Parathyroid adenoma (tissue), 2 donors: Measurements from ENCODE around the gene MSH3.

Source experiments
- H2AFZ ChIP-seq: fragments of 300-600 bp; sonication (generic); one replicate; pipeline ENCODE4 v1.7.0; 2017; ENCODE audit warnings: antibody characterized with exemption, mild to moderate bottlenecking
- H3K27ac ChIP-seq: fragments of 300-600 bp; sonication (generic); one replicate; pipeline ENCODE4 v1.7.0; 2017
- H3K27me3 ChIP-seq: fragments of 300-600 bp; sonication (generic); one replicate; pipeline ENCODE4 v1.7.0; 2017; ENCODE audit warnings: low read length; ENCODE audit not compliant: control insufficient read depth, insufficient read depth
- H3K36me3 ChIP-seq: fragments of 300-600 bp; sonication (generic); one replicate; pipeline ENCODE4 v1.7.0; 2017; ENCODE audit warnings: low read length; ENCODE audit not compliant: control insufficient read depth, insufficient read depth
- H3K4me1 ChIP-seq: fragments of 300-600 bp; sonication (generic); one replicate; pipeline ENCODE4 v1.7.0; 2017; ENCODE audit warnings: control low read depth
- H3K4me2 ChIP-seq: fragments of 300-600 bp; sonication (generic); one replicate; pipeline ENCODE4 v1.7.0; 2017; ENCODE audit warnings: low read length
- H3K4me3 ChIP-seq: fragments of 300-600 bp; sonication (generic); one replicate; pipeline ENCODE4 v1.7.0; 2017; ENCODE audit warnings: low read depth, low read length
- H3K79me2 ChIP-seq: fragments of 300-600 bp; sonication (generic); one replicate; pipeline ENCODE4 v1.7.0; 2017; ENCODE audit warnings: control low read depth
- H3K9ac ChIP-seq: fragments of 300-600 bp; sonication (generic); one replicate; pipeline ENCODE4 v1.7.0; 2017; ENCODE audit warnings: mild to moderate bottlenecking
- H3K9me3 ChIP-seq: fragments of 300-600 bp; sonication (generic); one replicate; pipeline ENCODE4 v1.7.0; 2017; ENCODE audit warnings: low read length; ENCODE audit not compliant: control insufficient read depth
- CTCF ChIP-seq: fragments of 300-600 bp; sonication (generic); IDR thresholded peaks from one replicate; pipeline ENCODE4 v1.7.0; 2017; ENCODE audit warnings: antibody characterized with exemption, mild to moderate bottlenecking
- donor health status: primary hyperparathyroidism.

Gene MSH3

GRCh38 chr5:80806929-80807328, 152.5 kb downstream of the MSH3 start:
- Histone ChIP-seq H3K27ac (no peak overlapping the region), H3K4me1 (no peaks in the 10 kb centered on the region), H3K36me3 (no peaks in the 10 kb centered on the region), H3K9ac (no peak overlapping the region), H3K27me3 (no peaks in the 10 kb centered on the region), H2AFZ (no peak overlapping the region), H3K9me3 (no peaks in the 10 kb centered on the region), H3K4me3 (no peak overlapping the region), H3K4me2 (no peak overlapping the region), H3K79me2 (no peaks in the 10 kb centered on the region)
- TF ChIP-seq CTCF: no peak

- no peaks in the 10 kb centered on the region for H3K36me3 ChIP-seq
- no peak overlapping the region for H2AFZ ChIP-seq
- no peaks in the 10 kb centered on the region for H3K9me3 ChIP-seq
- H3K27me3 ChIP-seq: no peaks in the 10 kb centered on the region
- H3K9ac ChIP-seq: no peak overlapping the region
- H3K4me1 ChIP-seq: no peaks in the 10 kb centered on the region
- no peak overlapping the region for H3K4me2 ChIP-seq
- H3K4me3 ChIP-seq: no peak overlapping the region
- no peak for TF ChIP-seq CTCF
- H3K79me2 ChIP-seq: no peaks in the 10 kb centered on the region
- H3K27ac ChIP-seq: no peak overlapping the region
These were observed 155.0 kb downstream of the MSH3 start for GRCh38 chr5:80809451-80809850.

GRCh38 chr5:80810425-80810824, 156.0 kb downstream of the MSH3 start:
- Histone ChIP-seq H3K9me3 (no peaks in the 10 kb centered on the region), H2AFZ (no peak overlapping the region), H3K79me2 (no peaks in the 10 kb centered on the region), H3K27ac (no peak overlapping the region), H3K27me3 (no peaks in the 10 kb centered on the region), H3K9ac (no peak overlapping the region), H3K4me1 (no peaks in the 10 kb centered on the region), H3K4me2 (no peak overlapping the region), H3K36me3 (no peaks in the 10 kb centered on the region), H3K4me3 (no peak overlapping the region)
- TF ChIP-seq CTCF: no peak

- H3K9me3 ChIP-seq: no peaks in the 10 kb centered on the region
- no peak overlapping the region for H3K4me3 ChIP-seq
- H3K4me2 ChIP-seq: no peak overlapping the region
- no peaks in the 10 kb centered on the region for H3K27me3 ChIP-seq
- H3K4me1 ChIP-seq: no peaks in the 10 kb centered on the region
- H3K27ac ChIP-seq: no peak overlapping the region
- no peak overlapping the region for H2AFZ ChIP-seq
- H3K36me3 ChIP-seq: no peaks in the 10 kb centered on the region
- H3K9ac ChIP-seq: no peak overlapping the region
- H3K79me2 ChIP-seq: no peaks in the 10 kb centered on the region
- no peak for TF ChIP-seq CTCF
These were observed 162.1 kb downstream of the MSH3 start for GRCh38 chr5:80816590-80816989.

GRCh38 chr5:80820685-80821084, 166.2 kb downstream of the MSH3 start:
- TF ChIP-seq CTCF: no peak
- Histone ChIP-seq H3K36me3 (no peaks in the 10 kb centered on the region), H3K4me3 (no peak overlapping the region), H3K79me2 (no peaks in the 10 kb centered on the region), H3K27ac (no peak overlapping the region), H3K4me2 (no peak overlapping the region), H3K27me3 (no peaks in the 10 kb centered on the region), H3K9ac (no peak overlapping the region), H3K4me1 (no peaks in the 10 kb centered on the region), H3K9me3 (no peaks in the 10 kb centered on the region), H2AFZ (no peak overlapping the region)
